ENCODE data around the gene AADACL4. TPM values are rescaled to one million over a fixed set of nuclear protein-coding genes. Genes with fewer than 3 reads are reported as not detected.

The AADACL4 gene
- total and polyA plus RNA-seq, 12 donors: not detected

DNA sequence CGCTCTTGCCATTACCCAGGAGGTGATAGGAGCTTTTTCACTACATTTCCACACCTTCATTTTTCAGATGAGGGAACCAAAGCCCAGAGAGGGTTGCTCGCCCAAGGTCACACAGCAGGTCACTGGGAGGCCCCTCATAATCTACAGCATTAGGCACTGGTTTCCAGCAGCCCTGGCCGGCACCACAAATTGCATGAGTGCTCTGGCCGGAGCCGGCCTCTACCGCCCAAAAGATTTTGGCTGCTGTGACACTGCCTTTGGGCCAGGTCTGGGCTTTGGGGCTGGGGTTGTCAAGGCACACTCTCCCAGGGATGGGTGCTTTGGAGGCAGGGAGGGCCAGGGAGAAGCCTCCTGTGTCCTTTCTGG, 41.2 kb upstream of the AADACL4 start:
- Histone ChIP-seq H3K27me3 (no peaks in the 10 kb centered on the region), H3K27ac (peak overlapping the region in 8 of 10 donors; percentile 69 to 95 (median 86)), H3K4me3 (no peak overlapping the region), H3K9me3 (peaks cover 0 to 9% (median 0%) of the 10 kb centered on the region in 11 donors), H3K36me3 (peaks cover 0 to 18% (median 0%) of the 10 kb centered on the region in 9 donors), H3K4me1 (peaks cover 58 to 80% (median 77%) of the 10 kb centered on the region in 9 donors)
- DNase-seq (peak in 1 of 2 donors; percentile 40), ATAC-seq (peak in 2 of 8 donors; percentile 1 to 9)
- TF ChIP-seq, protein P1, sequence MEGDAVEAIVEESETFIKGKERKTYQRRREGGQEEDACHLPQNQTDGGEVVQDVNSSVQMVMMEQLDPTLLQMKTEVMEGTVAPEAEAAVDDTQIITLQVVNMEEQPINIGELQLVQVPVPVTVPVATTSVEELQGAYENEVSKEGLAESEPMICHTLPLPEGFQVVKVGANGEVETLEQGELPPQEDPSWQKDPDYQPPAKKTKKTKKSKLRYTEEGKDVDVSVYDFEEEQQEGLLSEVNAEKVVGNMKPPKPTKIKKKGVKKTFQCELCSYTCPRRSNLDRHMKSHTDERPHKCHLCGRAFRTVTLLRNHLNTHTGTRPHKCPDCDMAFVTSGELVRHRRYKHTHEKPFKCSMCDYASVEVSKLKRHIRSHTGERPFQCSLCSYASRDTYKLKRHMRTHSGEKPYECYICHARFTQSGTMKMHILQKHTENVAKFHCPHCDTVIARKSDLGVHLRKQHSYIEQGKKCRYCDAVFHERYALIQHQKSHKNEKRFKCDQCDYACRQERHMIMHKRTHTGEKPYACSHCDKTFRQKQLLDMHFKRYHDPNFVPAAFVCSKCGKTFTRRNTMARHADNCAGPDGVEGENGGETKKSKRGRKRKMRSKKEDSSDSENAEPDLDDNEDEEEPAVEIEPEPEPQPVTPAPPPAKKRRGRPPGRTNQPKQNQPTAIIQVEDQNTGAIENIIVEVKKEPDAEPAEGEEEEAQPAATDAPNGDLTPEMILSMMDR (IDR thresholded peaks at IDR 0.05): no peak
- intact Hi-C loops (cut with DNase I): loop anchor here in 2 of 10 donors (5.0 kb wide), 2 partner anchors 125 to 170 kb away; no protein-coding TSS in a partner anchor
- 53 to 58% methylated on average over 6 of the region's 6 CpGs for WGBS, 2 donors

GRCh38 chr1:12603224-12603623, 40.7 kb upstream of the AADACL4 start:
- no peak for DNase-seq
- TF ChIP-seq, protein P1 (IDR thresholded peaks at IDR 0.05): no peak
- 76 to 79% methylated on average over 9 of the region's 9 CpGs for WGBS, 2 donors
- intact Hi-C loops (cut with DNase I): loop anchor here in 2 of 10 donors (5.0 kb wide), 2 partner anchors 126 to 171 kb away; no protein-coding TSS in a partner anchor
- no peak for ATAC-seq
- Histone ChIP-seq H3K27ac (peak overlapping the region; percentile 34 to 95 (median 78)), H3K9me3 (peaks cover 0 to 9% (median 0%) of the 10 kb centered on the region in 11 donors), H3K4me3 (no peak overlapping the region), H3K27me3 (no peaks in the 10 kb centered on the region), H3K4me1 (peaks cover 52 to 75% (median 71%) of the 10 kb centered on the region in 9 donors), H3K36me3 (peaks cover 0 to 21% (median 0%) of the 10 kb centered on the region in 9 donors)

DNA sequence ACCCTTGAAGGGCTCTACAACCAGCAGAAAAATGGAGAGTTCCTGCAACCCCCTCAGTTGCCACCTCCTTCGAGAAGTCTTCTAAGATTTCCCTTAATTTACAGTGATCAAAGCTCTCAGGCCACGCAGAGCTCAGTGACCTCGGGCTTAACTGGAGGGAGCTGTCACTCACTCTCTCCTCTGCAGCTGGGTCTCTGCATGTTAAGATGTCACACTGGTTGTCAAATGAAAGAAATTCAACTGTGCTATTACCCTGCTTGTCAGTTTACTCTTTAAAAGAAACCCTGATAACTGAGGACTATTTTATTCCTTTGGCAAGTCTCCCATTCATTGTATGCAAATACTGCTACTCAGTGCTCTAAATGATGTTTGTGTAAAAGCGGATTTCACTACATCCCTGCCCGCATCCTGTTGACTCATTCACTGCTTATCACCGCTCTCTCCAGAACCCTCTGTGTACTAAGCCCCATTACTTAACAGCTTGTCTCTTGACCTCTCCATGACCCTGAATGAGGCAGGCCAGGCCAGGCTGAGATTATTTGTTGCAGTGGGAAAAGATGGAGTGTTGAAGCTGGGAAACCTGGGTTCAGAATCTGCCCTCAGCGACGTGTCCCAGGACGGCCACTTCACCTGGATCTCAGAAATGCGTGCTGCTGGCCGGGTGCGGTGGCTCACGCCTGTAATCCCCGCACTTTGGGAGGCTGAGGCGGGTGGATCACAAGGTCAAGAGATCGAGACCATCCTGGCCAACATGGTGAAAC, 39.6 kb upstream of the AADACL4 start:
- ATAC-seq (peak; percentile 78 to 93 (median 86)), DNase-seq (peak; percentile 42 to 74)
- Histone ChIP-seq H3K4me3 (peak overlapping the region in 1 of 10 donors; percentile 12), H3K36me3 (peaks cover 0 to 30% (median 0%) of the 10 kb centered on the region in 9 donors), H3K27me3 (no peaks in the 10 kb centered on the region), H3K4me1 (peaks cover 49 to 75% (median 68%) of the 10 kb centered on the region in 9 donors), H3K9me3 (peaks cover 0 to 9% (median 0%) of the 10 kb centered on the region in 11 donors), H3K27ac (peak overlapping the region; percentile 53 to 95 (median 78))
- intact Hi-C loops (cut with DNase I): loop anchor here in 3 of 10 donors (2.0 to 5.0 kb wide), 3 partner anchors 15 to 172 kb away; partner anchors contain the start of gene DHRS3 (in 1 of the 3)
- TF ChIP-seq, protein P1 (IDR thresholded peaks at IDR 0.05): no peak
- 28 to 34% methylated on average over 16 of the region's 16 CpGs for WGBS, 2 donors

DNA sequence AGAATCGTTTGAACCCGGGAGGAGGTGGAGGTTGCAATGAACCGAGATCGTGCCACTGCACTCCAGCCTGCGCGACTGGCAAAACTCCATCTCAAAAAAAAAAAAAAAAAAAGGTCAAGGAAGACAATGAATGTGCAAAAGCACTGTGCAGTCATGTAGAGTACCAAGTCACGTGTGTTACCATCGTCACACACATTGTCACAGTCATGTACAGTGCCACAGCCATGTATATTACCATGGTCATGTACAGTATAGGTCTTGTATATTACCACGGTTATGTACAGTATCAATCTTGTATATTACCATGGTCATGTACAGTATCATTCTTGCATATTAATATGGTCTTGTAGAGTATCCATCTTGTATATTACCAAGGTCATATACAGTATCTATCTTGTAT, 38.9 kb upstream of the AADACL4 start:
- peak overlapping the region; percentile 53 to 95 (median 78) for H3K27ac ChIP-seq
- H3K27me3 ChIP-seq: no peaks in the 10 kb centered on the region
- intact Hi-C loops (cut with DNase I): loop anchor here in 3 of 10 donors (2.0 to 5.0 kb wide), 3 partner anchors 14 to 173 kb away; partner anchors contain the start of gene DHRS3 (in 1 of the 3)
- WGBS, 2 donors: 74 to 78% methylated on average over 9 of the region's 9 CpGs
- peaks cover 0 to 32% (median 0%) of the 10 kb centered on the region in 9 donors for H3K36me3 ChIP-seq
- TF ChIP-seq, protein P1 (IDR thresholded peaks at IDR 0.05): no peak
- peaks cover 0 to 9% (median 0%) of the 10 kb centered on the region in 11 donors for H3K9me3 ChIP-seq
- H3K4me1 ChIP-seq: peaks cover 47 to 71% (median 63%) of the 10 kb centered on the region in 9 donors
- ATAC-seq (no peak), DNase-seq (no peak)
- H3K4me3 ChIP-seq: no peak overlapping the region

Data from heart right ventricle (tissue), 16 donors.